Sigmoid colon (tissue), 4 donors: ENCODE measurements around the gene ETS1.

Experiments used
- CTCF ChIP-seq, 4 experiments: fragments of 450-650 bp in 3 of 4; fragments of 200-600 bp in 1 of 4; IDR thresholded peaks; one replicate each; pipeline ENCODE4 v1.5.1; 2016 to 2019; ENCODE audit warnings: antibody characterized with exemption in 4 of 4, mild to moderate bottlenecking in 3 of 4, moderate library complexity in 2 of 4
- EP300 ChIP-seq, 4 donors: sonication (generic); formaldehyde crosslinking; IDR thresholded peaks; one replicate each; pipeline ENCODE4 v1.6.1; 2017; ENCODE audit warnings: antibody characterized with exemption in 4 of 4
- POLR2AphosphoS5 ChIP-seq, 4 donors: sonication (generic); formaldehyde crosslinking; IDR thresholded peaks; one replicate each; pipeline ENCODE4 v1.6.1; 2017; ENCODE audit warnings: antibody characterized with exemption in 4 of 4

- TF ChIP-seq CTCF (IDR thresholded peaks at IDR 0.05) (no peak), POLR2AphosphoS5 (IDR thresholded peaks at IDR 0.05) (no peak), EP300 (IDR thresholded peaks at IDR 0.05) (no peak)
Observed at GRCh38 chr11:128416976-128417375, 170.4 kb downstream of the ETS1 start.
